GM12891 (cell line): Measurements from ENCODE around the gene GPR15LG.

ENCODE experiments used
- POLR2A ChIP-seq: IDR thresholded peaks from 2 replicates; pipeline ENCODE4 v1.6.1; 2011; ENCODE audit warnings: low read depth, low read length, control low read depth
- POLR2AphosphoS5 ChIP-seq: IDR thresholded peaks from 2 replicates; pipeline ENCODE4 v1.6.1; 2011; ENCODE audit warnings: low read depth, low read length, control low read depth
- TAF1 ChIP-seq: IDR thresholded peaks from 2 replicates; pipeline ENCODE4 v1.6.1; 2011; ENCODE audit warnings: low read depth, low read length, control low read depth

- TF ChIP-seq TAF1 (no peak), POLR2A (no peak), POLR2AphosphoS5 (no peak)
Observed at GRCh38 chr10:84204122-84204521, 30.5 kb downstream of the GPR15LG start.
